Aorta (tissue), 5 donors: ENCODE results near the gene RANBP3L. TPM values are rescaled to one million over a fixed set of nuclear protein-coding genes. Genes with fewer than 3 reads are reported as not detected.
A peak's percentile ranks its signal among the peaks of the same experiment; 100 is the strongest.

Source experiments
- ATAC-seq: fragments of 200-7000 bp; cut with Tn5 transposase; one replicate; pipeline ENCODE4 v1.9.1; 2022; ENCODE audit warnings: moderate library complexity; ENCODE audit not compliant: low FRiP score
- DNase-seq, 2 donors: peaks; one replicate each; pipeline ENCODE4 v3.0.0-alpha.2; 2020
- H3K27ac ChIP-seq, 2 donors: one replicate each; pipeline ENCODE4 v1.5.1; 2013; ENCODE audit warnings: low read length in 2 of 2, mild to moderate bottlenecking in 2 of 2, moderate library complexity in 2 of 2, control low read depth in 1 of 2, inconsistent platforms in 1 of 2, low read depth in 1 of 2
- H3K27me3 ChIP-seq, 2 donors: one replicate each; pipeline ENCODE4 v1.6.1; 2013; ENCODE audit warnings: control low read depth in 1 of 2, low read length in 1 of 2, mild to moderate bottlenecking in 1 of 2, moderate library complexity in 1 of 2; ENCODE audit not compliant: insufficient read depth in 2 of 2, control insufficient read depth in 1 of 2
- H3K36me3 ChIP-seq, 2 donors: one replicate each; pipeline ENCODE4 v1.6.1; 2013; ENCODE audit warnings: control low read depth in 1 of 2, low read length in 1 of 2, mild to moderate bottlenecking in 1 of 2; ENCODE audit not compliant: insufficient read depth in 2 of 2, control insufficient read depth in 1 of 2
- H3K4me1 ChIP-seq, 2 donors: one replicate each; pipeline ENCODE4 v1.6.1; 2013; ENCODE audit warnings: low read length in 2 of 2, control low read depth in 1 of 2, mild to moderate bottlenecking in 1 of 2, moderate library complexity in 1 of 2; ENCODE audit not compliant: insufficient read depth in 2 of 2, control insufficient read depth in 1 of 2
- H3K4me3 ChIP-seq, 2 donors: one replicate each; pipeline ENCODE4 v1.5.1; 2013; ENCODE audit warnings: low read length in 2 of 2, control low read depth in 1 of 2, mild to moderate bottlenecking in 1 of 2
- H3K9me3 ChIP-seq: one replicate; pipeline ENCODE4 v1.6.1; 2013; ENCODE audit warnings: mild to moderate bottlenecking, low read length; ENCODE audit not compliant: control insufficient read depth
- WGBS, 2 donors: extraction: QIAGEN DNeasy Blood & Tissue Kit; methylation state at CpG; one replicate each; pipeline ENCODE4 v1.1.7; 2013; 5-methylcytosine and 5-hydroxymethylcytosine counted together
- intact Hi-C, 2 donors: fragments of 100-400 bp; cut with DNase I; formaldehyde crosslinking; loops; one replicate each; pipeline versions ENCODE4 v1.14.2 to v1.15.0; 2022
- polyA plus RNA-seq, 2 donors: library from polyadenylated mRNA; stranded (reverse); fragments of 200-250 nt; gene quantifications; one replicate each; pipeline ENCODE4 v1.2.3, GENCODE V29; 2013
- total RNA-seq, 2 donors: library from RNA; stranded (reverse); fragmentation: NEBNext Ultra II Directional; extraction: Animal tissue kit (Norgen Biotek cat#: 25700); gene quantifications; one replicate each; pipeline ENCODE4 v1.2.1, GENCODE V29; 2021
- donor health status: healthy with polysubstance abuse.
- donor health status: Bipolar disorder and iron deficiency.
- donor health status: DM: no; HTN: no; CAD: no.
- donor health status: DM: no; HTN: no; CAD: no.
- donor health status: DM: yes; HTN: yes; CAD: no.

The RANBP3L gene
- total and polyA plus RNA-seq, 4 donors = 4.5 to 8.1 (median 5.6) TPM

GRCh38 chr5:36242534-36243485 is 58.9 kb downstream of the RANBP3L start:
- Histone ChIP-seq H3K36me3 (no peaks in the 10 kb centered on the region), H3K4me3 (peak overlapping the region; percentile 23 to 48), H3K4me1 (peaks cover 0 to 8% of the 10 kb centered on the region in 2 donors), H3K27me3 (no peaks in the 10 kb centered on the region), H3K27ac (peak overlapping the region; percentile 75 to 79), H3K9me3 (no peaks in the 10 kb centered on the region)
- intact Hi-C loops = loop anchor here (10.0 kb wide), 2 partner anchors 62 to 452 kb away; partner anchors contain the start of gene RANBP3L (in 1 of the 2)
- 66 to 69% methylated on average over 24 of the region's 24 CpGs for WGBS, 2 donors
- peak; percentile 46 to 49 for DNase-seq
- ATAC-seq = peak; percentile 0

GRCh38 chr5:36241631-36242533 is 59.8 kb downstream of the RANBP3L start, which contains the start of gene NADK2:
Gene NADK2, minus strand, starts transcription at chr5:36241925. Its CDS starts 127 bp downstream, at chr5:36241798.
- WGBS, 2 donors = 0% methylated on average over 94 to 100 of the region's 100 CpGs
- ATAC-seq (peak; percentile 96), DNase-seq (peak; percentile 98)
- H3K9me3 ChIP-seq = no peaks in the 10 kb centered on the region
- no peaks in the 10 kb centered on the region for H3K27me3 ChIP-seq
- H3K27ac ChIP-seq = peak within 1 kb of the TSS; percentile 79 to 81
- intact Hi-C loops = loop anchor here (10.0 kb wide), 2 partner anchors 63 to 453 kb away; partner anchors contain the start of gene RANBP3L (in 1 of the 2)
- no peaks in the 10 kb centered on the region for H3K36me3 ChIP-seq
- peak within 1 kb of the TSS; percentile 65 to 68 for H3K4me3 ChIP-seq
- peaks cover 2 to 8% of the 10 kb centered on the region in 2 donors for H3K4me1 ChIP-seq

DNA sequence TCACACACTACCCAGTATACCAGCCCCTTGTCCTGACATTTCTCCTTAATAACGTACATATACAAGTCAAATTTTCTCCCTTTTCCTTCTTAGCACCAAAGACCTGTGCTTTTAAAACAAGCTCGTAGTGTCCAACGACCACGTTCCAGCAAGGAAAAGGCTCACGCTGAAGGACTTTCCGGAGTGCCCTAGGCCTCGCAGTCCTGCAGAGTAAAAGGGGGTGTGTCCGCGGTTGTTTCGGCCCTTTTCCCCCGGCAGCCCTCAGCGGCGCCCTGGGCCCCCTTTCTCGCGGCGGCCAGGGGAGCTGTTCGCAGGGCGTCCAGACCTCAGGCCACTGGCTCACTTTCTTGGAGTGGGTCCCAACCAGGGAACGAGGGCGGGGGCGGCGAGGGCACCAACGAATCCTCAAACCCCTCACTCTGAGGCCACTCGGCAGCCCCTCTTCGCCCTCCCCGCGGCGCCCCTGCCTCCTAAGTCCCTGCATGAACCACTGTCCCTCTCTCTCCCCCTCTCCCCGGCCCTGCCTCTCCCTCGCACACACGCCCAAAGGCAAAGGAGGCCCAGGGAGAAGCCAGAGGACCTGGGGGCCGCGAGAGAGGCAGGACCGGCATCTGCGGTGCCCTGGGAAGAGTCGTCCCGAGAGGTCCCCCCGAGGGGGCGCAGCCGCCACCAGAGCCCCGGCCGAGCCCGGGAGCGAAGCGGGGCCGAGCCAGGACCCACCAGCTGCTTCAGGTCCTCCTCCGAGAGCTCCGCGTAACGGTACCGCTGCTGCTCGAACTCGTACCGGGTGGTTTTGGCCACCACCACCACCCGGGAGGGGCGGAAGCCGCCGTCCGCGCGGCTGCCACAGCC is 60.7 kb downstream of the RANBP3L start:
- H3K4me3 ChIP-seq = peak overlapping the region; percentile 65 to 68
- peaks cover 2 to 8% of the 10 kb centered on the region in 2 donors for H3K4me1 ChIP-seq
- H3K36me3 ChIP-seq = no peaks in the 10 kb centered on the region
- ATAC-seq (peak; percentile 70), DNase-seq (peak; percentile 73 to 86)
- H3K9me3 ChIP-seq = no peaks in the 10 kb centered on the region
- intact Hi-C loops = loop anchor here (10.0 kb wide), 2 partner anchors 64 to 454 kb away; partner anchors contain the start of gene RANBP3L (in 1 of the 2)
- H3K27me3 ChIP-seq = no peaks in the 10 kb centered on the region
- H3K27ac ChIP-seq = peak overlapping the region; percentile 18 to 81
- WGBS, 2 donors = 0 to 1% methylated on average over 34 to 61 of the region's 61 CpGs

DNA sequence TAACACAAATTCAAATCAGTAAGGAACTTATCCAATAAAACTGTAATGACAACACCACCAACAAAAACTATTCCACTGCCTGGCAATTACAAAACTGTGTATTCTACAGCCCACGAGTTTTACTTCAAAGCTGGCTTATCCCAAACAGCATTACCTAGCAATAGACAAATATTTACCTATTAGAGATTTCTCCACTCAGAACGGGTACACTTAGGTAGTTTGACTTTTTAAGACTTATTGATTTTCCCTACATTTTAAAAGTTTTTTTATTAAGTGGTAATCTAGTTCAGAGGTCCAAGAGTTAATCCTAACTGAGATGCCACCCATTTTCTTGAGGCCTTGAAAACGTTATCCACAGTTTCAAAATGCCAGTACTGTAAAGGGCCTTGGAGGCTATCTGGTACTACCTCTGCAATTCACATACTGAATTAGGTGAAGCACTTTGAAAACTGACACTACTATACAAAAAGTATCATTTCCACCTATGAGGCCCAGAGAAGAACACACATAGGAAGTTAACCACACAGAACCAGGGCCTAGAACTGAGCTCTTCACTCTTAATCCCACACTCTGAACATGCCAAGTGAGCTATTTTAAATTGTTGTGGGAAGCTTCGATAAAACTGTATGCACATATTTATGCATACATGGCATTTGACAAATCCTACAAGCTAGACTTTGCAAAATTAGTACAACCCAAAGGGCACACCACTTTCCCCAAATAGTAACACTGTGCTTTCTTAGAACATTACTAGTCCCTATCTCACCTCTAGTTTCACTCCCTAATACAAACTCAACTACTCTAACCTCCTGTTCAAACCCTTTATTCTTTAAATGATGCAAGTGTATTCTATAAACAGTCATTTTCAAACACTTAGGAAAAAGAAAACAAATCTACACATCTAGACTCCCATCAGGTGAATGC is 62.1 kb downstream of the RANBP3L start:
- WGBS, 2 donors = 4 to 7% methylated on average over 4 of the region's 4 CpGs
- intact Hi-C loops = loop anchor here (10.0 kb wide), 2 partner anchors 65 to 455 kb away; partner anchors contain the start of gene RANBP3L (in 1 of the 2)
- no peak for ATAC-seq
- Histone ChIP-seq H3K4me1 (peaks cover 2 to 8% of the 10 kb centered on the region in 2 donors), H3K27me3 (no peaks in the 10 kb centered on the region), H3K9me3 (no peaks in the 10 kb centered on the region), H3K4me3 (peak overlapping the region; percentile 58 to 68), H3K36me3 (no peaks in the 10 kb centered on the region), H3K27ac (no peak overlapping the region)
- no peak for DNase-seq

GRCh38 chr5:36238502-36239295 is 63.0 kb downstream of the RANBP3L start:
- H3K27ac ChIP-seq = no peak overlapping the region
- H3K4me3 ChIP-seq = no peak overlapping the region

DNA sequence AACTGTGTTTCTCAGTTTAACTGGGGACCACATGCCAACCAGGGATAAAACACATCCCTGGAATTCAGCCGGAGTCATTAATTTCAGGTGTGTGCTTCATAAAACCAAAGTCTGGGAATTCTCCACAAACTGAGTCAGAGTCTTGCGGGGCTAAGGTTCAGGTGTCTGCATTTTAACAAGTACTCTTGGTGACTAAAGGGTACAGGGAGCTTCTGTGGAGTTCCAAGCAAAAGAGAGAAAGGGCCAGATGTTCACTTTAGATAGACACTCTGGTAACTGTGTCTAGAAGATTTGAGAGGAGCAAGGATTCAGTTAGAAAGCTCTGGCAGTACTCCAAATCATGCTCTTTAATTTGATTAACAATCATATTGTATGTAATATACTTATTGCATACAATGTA is 64.0 kb downstream of the RANBP3L start:
- WGBS, 2 donors = 90 to 93% methylated on average over 2 of the region's 2 CpGs
- DNase-seq (no peak), ATAC-seq (no peak)
- Histone ChIP-seq H3K4me1 (peaks cover 2 to 8% of the 10 kb centered on the region in 2 donors), H3K27ac (no peak overlapping the region), H3K36me3 (no peaks in the 10 kb centered on the region), H3K4me3 (no peak overlapping the region), H3K9me3 (no peaks in the 10 kb centered on the region), H3K27me3 (no peaks in the 10 kb centered on the region)
- intact Hi-C loops = no loop called here

More at GRCh38 chr5:36238502-36239295, 63.0 kb downstream of the RANBP3L start:
- peaks cover 2 to 8% of the 10 kb centered on the region in 2 donors for H3K4me1 ChIP-seq
- no peaks in the 10 kb centered on the region for H3K36me3 ChIP-seq
- no peaks in the 10 kb centered on the region for H3K9me3 ChIP-seq
- 32 to 34% methylated on average over 2 of the region's 2 CpGs for whole genome bisulfite sequencing, 2 donors
- ATAC-seq (no peak), DNase-seq (no peak)
- intact Hi-C loops = no loop called here
- no peaks in the 10 kb centered on the region for H3K27me3 ChIP-seq

- intact Hi-C loops = no loop called here
- DNase-seq (no peak), ATAC-seq (no peak)
- Histone ChIP-seq H3K27me3 (no peaks in the 10 kb centered on the region), H3K27ac (no peak overlapping the region), H3K36me3 (no peaks in the 10 kb centered on the region), H3K4me1 (peaks cover 2 to 8% of the 10 kb centered on the region in 2 donors), H3K4me3 (no peak overlapping the region), H3K9me3 (no peaks in the 10 kb centered on the region)
These were observed 64.9 kb downstream of the RANBP3L start for GRCh38 chr5:36236801-36237200.
